ENCODE measurements around the gene ADARB1.

- TF ChIP-seq, protein P1, sequence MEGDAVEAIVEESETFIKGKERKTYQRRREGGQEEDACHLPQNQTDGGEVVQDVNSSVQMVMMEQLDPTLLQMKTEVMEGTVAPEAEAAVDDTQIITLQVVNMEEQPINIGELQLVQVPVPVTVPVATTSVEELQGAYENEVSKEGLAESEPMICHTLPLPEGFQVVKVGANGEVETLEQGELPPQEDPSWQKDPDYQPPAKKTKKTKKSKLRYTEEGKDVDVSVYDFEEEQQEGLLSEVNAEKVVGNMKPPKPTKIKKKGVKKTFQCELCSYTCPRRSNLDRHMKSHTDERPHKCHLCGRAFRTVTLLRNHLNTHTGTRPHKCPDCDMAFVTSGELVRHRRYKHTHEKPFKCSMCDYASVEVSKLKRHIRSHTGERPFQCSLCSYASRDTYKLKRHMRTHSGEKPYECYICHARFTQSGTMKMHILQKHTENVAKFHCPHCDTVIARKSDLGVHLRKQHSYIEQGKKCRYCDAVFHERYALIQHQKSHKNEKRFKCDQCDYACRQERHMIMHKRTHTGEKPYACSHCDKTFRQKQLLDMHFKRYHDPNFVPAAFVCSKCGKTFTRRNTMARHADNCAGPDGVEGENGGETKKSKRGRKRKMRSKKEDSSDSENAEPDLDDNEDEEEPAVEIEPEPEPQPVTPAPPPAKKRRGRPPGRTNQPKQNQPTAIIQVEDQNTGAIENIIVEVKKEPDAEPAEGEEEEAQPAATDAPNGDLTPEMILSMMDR (conservative IDR thresholded peaks at IDR 0.05) = no peak
- no peak for TF ChIP-seq EZH2 (IDR thresholded peaks at IDR 0.05; ENCODE audit: low read depth)
Observed at GRCh38 chr21:45228171-45228641, 153.8 kb downstream of the ADARB1 start.
